Esophagus squamous epithelium (tissue), 4 donors: ENCODE results near the gene INTS2.

Experiments used
- POLR2A ChIP-seq, 4 donors: fragments of 450-650 bp; IDR thresholded peaks; one replicate each; pipeline ENCODE4 v1.6.1; 2017; ENCODE audit warnings: antibody characterized with exemption in 4 of 4, mild to moderate bottlenecking in 4 of 4, moderate library complexity in 3 of 4
- TF ChIP-seq, protein P1 (sequence below), 6 experiments: fragments of 450-650 bp in 4 of 6; fragments of 200-600 bp in 2 of 6; sonication (generic) in 2 of 6; IDR thresholded peaks; one replicate each; pipeline ENCODE4 v1.5.1; 2016 to 2019; ENCODE audit warnings: antibody characterized with exemption in 6 of 6, mild to moderate bottlenecking in 4 of 6, moderate library complexity in 4 of 6

DNA sequence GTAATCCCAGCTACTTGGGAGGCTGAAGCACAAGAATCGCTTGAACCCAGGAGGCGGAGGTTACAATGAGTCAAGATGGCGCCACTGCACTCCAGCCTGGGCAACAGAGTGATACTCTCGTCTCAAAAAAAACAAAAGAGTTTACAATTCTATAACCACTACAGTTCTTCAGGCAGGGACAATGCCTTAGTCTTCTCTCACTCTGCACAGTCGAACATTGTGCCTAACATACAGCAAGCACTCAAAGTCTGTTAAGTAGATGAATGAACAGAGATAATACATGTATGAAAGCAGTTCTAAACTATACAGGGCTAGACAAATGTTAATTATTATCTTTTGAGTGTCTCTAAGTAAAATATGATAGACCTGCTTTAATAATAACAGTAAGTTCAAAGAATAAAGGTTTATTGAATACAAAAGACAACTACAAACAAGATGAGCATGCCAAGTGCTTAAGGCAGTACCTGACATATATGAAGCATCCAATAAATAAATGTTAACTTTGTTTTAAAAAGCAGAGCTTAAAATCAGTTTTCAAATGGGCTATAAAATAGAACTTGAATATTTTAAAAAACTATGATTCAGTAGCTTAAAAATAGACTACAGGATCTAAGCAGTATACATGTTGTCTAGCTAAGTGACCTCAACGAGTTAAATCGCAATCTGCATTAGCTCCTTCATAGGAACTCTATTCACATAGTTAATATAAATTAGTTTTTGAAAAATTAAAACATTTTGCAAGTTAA lies 19.3 kb downstream of the INTS2 start:
- TF ChIP-seq POLR2A (IDR thresholded peaks at IDR 0.05): no peak
- TF ChIP-seq, protein P1, sequence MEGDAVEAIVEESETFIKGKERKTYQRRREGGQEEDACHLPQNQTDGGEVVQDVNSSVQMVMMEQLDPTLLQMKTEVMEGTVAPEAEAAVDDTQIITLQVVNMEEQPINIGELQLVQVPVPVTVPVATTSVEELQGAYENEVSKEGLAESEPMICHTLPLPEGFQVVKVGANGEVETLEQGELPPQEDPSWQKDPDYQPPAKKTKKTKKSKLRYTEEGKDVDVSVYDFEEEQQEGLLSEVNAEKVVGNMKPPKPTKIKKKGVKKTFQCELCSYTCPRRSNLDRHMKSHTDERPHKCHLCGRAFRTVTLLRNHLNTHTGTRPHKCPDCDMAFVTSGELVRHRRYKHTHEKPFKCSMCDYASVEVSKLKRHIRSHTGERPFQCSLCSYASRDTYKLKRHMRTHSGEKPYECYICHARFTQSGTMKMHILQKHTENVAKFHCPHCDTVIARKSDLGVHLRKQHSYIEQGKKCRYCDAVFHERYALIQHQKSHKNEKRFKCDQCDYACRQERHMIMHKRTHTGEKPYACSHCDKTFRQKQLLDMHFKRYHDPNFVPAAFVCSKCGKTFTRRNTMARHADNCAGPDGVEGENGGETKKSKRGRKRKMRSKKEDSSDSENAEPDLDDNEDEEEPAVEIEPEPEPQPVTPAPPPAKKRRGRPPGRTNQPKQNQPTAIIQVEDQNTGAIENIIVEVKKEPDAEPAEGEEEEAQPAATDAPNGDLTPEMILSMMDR (IDR thresholded peaks at IDR 0.05): no peak
